MM.1S (cell line): ENCODE data around the gene ISL1.

Source experiments
- CTCF ChIP-seq: fragments of 300-600 bp; sonication (generic); IDR thresholded peaks from 2 replicates; pipeline ENCODE4 v1.5.1; 2016; ENCODE audit warnings: antibody characterized with exemption, low read length, mixed read lengths
- EZH2phosphoT487 ChIP-seq: fragments of 300-600 bp; sonication (generic); IDR thresholded peaks from 2 replicates; pipeline ENCODE4 v1.6.1; 2018; ENCODE audit warnings: antibody characterized with exemption, low read length

GRCh38 chr5:51391175-51391574 is 7.9 kb downstream of the ISL1 start:
- TF ChIP-seq CTCF: no peak
- no peak for TF ChIP-seq EZH2phosphoT487
